Thoracic aorta (tissue), 2 donors: Measurements from ENCODE around the gene ACSL1. TPM values are rescaled to one million over a fixed set of nuclear protein-coding genes. Genes with fewer than 3 reads are reported as not detected.
"Not testable (repeated sequence)": the region's sequence is repeated elsewhere in the genome, so short reads cannot be mapped to it uniquely, and the experiment has no call there.

Experiments used
- ATAC-seq: fragments of 150-250 bp; one replicate; pipeline ENCODE4 v1.8.0; 2017; ENCODE audit warnings: low read depth; ENCODE audit not compliant: insufficient number of reproducible peaks, low FRiP score
- DNase-seq: peaks from one replicate; pipeline ENCODE4 v3.0.0-alpha.2; 2020; ENCODE audit warnings: low spot score
- H3K27ac ChIP-seq, 2 donors: fragments of 200-600 bp; sonication (generic); 1 replicate in 1 of 2; 2 replicates in 1 of 2; pipeline ENCODE4 v1.5.1; 2016; ENCODE audit warnings: mild to moderate bottlenecking in 2 of 2, moderate library complexity in 2 of 2
- H3K27me3 ChIP-seq: fragments of 200-600 bp; sonication (generic); replicated peaks from 2 replicates; pipeline ENCODE4 v1.6.0; 2016; ENCODE audit warnings: mild to moderate bottlenecking; ENCODE audit not compliant: insufficient read depth
- H3K36me3 ChIP-seq: fragments of 200-600 bp; sonication (generic); one replicate; pipeline ENCODE4 v1.5.1; 2016
- H3K4me1 ChIP-seq, 2 donors: fragments of 200-600 bp; sonication (generic); 1 replicate in 1 of 2; 2 replicates in 1 of 2; pipeline versions ENCODE4 v1.5.1 to v1.6.0; 2016; ENCODE audit warnings: low read depth in 2 of 2, mild to moderate bottlenecking in 1 of 2; ENCODE audit not compliant: control insufficient read depth in 1 of 2
- H3K4me3 ChIP-seq: fragments of 200-600 bp; sonication (generic); 2 replicates; pipeline ENCODE4 v1.5.1; 2016; ENCODE audit warnings: mild to moderate bottlenecking
- H3K9me3 ChIP-seq: fragments of 200-600 bp; sonication (generic); 2 replicates; pipeline ENCODE4 v1.5.1; 2016
- total RNA-seq, 2 donors: library from RNA; depleted of rRNA; stranded (reverse); fragments of >200 nt; gene quantifications; one replicate each; pipeline versions ENCODE4 v1.1.0 to v1.2.3, GENCODE V29; 2016
- TF ChIP-seq, protein P1 (sequence below): fragments of 200-600 bp; sonication (generic); IDR thresholded peaks from one replicate; pipeline ENCODE4 v1.5.1; 2019; ENCODE audit warnings: antibody characterized with exemption

ACSL1 gene
- total RNA-seq, 2 donors from 2014 or later: 90.4 to 155 TPM

- H3K4me1 ChIP-seq: no peaks in the 10 kb centered on the region
- TF ChIP-seq, protein P1, sequence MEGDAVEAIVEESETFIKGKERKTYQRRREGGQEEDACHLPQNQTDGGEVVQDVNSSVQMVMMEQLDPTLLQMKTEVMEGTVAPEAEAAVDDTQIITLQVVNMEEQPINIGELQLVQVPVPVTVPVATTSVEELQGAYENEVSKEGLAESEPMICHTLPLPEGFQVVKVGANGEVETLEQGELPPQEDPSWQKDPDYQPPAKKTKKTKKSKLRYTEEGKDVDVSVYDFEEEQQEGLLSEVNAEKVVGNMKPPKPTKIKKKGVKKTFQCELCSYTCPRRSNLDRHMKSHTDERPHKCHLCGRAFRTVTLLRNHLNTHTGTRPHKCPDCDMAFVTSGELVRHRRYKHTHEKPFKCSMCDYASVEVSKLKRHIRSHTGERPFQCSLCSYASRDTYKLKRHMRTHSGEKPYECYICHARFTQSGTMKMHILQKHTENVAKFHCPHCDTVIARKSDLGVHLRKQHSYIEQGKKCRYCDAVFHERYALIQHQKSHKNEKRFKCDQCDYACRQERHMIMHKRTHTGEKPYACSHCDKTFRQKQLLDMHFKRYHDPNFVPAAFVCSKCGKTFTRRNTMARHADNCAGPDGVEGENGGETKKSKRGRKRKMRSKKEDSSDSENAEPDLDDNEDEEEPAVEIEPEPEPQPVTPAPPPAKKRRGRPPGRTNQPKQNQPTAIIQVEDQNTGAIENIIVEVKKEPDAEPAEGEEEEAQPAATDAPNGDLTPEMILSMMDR: no peak
- no peaks in the 10 kb centered on the region for H3K9me3 ChIP-seq
- DNase-seq (no peak), ATAC-seq (no peak)
- H3K4me3 ChIP-seq: no peak overlapping the region
- H3K27ac ChIP-seq: no peak overlapping the region
- H3K27me3 ChIP-seq: no peaks in the 10 kb centered on the region
- H3K36me3 ChIP-seq: no peaks in the 10 kb centered on the region
Observed at GRCh38 chr4:184843984-184844554, 18.3 kb upstream of the ACSL1 start.

DNA sequence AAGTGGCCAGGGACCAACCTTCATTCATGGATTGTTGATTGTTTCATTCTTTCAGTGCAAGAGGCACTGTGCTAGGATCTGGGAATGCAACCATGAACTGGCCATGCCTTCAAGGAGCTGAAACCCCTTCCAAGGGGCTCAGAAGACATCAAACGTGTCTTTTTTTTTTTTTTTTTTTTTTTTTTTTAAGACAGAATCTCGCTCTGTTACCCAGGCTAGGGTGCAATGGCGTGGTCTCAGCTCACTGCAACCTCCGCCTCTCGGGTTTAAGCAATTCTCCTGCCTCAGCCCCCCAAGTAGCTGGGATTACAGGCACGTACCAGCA is 13.3 kb upstream of the ACSL1 start:
- not testable (repeated sequence) for ATAC-seq, H3K4me1 ChIP-seq

DNA sequence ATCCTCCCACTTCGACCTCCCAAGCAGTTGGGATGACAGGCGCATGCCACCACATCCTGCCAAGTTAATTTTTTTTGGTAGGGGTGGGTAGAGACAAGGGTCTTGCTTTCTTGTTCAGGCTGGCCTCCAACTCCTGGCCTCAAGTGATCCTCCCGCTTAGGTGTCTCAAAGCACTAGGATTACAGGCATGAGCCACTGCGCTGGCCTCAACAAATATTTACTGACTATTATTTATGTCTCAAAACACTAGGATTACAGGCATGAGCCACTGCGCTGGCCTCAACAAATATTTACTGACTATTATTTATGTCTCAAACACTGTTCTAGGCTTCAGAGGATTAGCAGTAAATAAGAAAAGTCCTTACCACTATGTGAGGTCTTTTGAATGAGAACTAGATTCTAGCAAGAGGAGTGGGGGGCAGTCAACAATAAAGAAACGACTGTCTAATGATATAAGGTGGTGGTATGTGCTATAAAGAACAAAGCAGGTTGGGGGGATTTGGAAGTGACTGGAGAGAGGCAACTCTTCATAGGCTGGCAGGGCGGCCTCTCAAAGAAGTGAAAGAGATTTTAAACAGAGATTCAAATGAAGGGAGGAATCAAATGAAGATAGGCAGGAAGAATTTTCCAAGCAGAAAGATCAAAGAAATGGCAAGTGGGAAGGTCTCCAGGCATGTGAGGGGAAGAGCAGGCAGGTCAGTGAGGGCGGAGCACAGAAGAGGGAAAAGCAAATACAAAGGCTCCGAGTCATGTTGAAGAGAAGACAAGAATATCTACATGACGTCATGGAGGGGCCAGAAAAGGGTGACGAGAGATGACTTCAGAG is 12.7 kb upstream of the ACSL1 start:
- TF ChIP-seq, protein P1: no peak
- Histone ChIP-seq H3K36me3 (no peaks in the 10 kb centered on the region), H3K4me3 (no peak overlapping the region), H3K27me3 (no peaks in the 10 kb centered on the region), H3K9me3 (no peaks in the 10 kb centered on the region), H3K27ac (no peak overlapping the region), H3K4me1 (no peaks in the 10 kb centered on the region)
- DNase-seq (no peak), ATAC-seq (no peak)

More for the DNA sequence above, 13.3 kb upstream of the ACSL1 start:
- not testable (repeated sequence) for H3K27ac ChIP-seq, H3K9me3 ChIP-seq, H3K4me3 ChIP-seq, H3K27me3 ChIP-seq, H3K36me3 ChIP-seq, DNase-seq

DNA sequence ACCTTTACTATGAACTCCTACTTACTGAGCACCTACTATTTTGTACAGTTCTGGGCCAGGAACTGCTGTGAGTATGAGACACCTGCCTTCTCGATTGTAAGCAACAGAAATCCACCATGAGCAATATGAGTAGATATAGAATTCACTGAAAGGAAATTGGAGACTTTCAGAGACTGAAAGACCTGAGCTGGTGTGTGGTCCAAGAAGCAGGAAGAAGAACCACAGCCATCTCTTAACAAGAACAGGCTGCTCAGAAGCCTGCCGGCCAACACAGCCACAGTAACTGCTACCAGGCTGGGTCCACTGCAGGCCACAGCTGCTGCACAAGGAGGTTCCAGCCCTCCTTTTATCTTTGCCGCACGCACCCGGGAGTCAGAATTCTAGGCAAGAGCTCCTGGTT is 10.8 kb upstream of the ACSL1 start:
- H3K36me3 ChIP-seq: no peaks in the 10 kb centered on the region
- H3K9me3 ChIP-seq: no peaks in the 10 kb centered on the region
- H3K4me3 ChIP-seq: no peak overlapping the region
- TF ChIP-seq, protein P1: no peak
- no peaks in the 10 kb centered on the region for H3K27me3 ChIP-seq
- no peak for DNase-seq
- ATAC-seq: no peak
- H3K4me1 ChIP-seq: no peaks in the 10 kb centered on the region
- H3K27ac ChIP-seq: no peak overlapping the region

DNA sequence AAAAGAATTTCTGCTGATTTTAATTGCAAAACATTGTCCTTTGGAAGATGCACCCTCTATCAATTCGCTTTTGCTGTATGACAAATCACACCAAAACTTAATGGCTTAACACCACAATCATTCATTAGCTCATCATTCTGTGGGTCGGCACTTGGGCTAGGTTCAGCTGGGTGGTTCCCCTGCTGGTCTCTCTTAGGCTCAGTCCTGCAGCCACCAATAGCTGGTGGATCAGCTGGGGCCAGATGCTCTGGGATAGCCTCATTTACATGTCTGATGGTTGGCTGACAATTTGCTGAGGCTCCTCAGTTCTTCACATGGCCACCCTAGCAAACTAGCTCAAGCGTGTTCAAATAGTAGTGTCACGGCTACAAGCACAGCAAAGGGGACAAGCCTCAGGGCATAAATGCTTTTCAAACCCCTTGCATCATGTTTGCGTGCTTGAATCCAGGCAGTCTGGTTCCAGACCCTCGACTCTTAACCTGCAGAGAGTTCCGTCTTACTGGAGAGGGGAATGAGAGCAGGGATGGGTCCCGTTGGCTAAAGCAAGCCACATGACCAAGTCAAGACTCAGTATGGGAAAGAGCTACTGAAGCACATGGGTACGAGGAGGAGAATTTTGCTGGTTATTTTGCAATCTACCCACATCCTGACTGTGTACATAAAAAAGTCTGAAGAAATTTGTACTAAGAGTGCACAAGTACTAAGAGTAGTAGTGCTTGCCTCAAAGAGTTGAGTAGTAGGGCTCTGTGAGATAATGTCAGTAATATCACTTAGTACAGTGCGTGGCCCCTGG is 7.5 kb upstream of the ACSL1 start:
- TF ChIP-seq, protein P1: no peak
- Histone ChIP-seq H3K27me3 (no peaks in the 10 kb centered on the region), H3K4me3 (no peak overlapping the region), H3K4me1 (no peaks in the 10 kb centered on the region), H3K27ac (no peak overlapping the region), H3K9me3 (no peaks in the 10 kb centered on the region), H3K36me3 (no peaks in the 10 kb centered on the region)
- DNase-seq (no peak), ATAC-seq (no peak)
